GM19395 (cell line): ENCODE data around the gene KRTAP13-2.

Experiments
- ATAC-seq: cut with Tn5 transposase; IDR thresholded peaks from one replicate; pipeline ENCODE4 v1.9.1; 2021; ENCODE audit warnings: mild to moderate bottlenecking, moderate library complexity; ENCODE audit not compliant: unreplicated experiment

KRTAP13-2 gene

GRCh38 chr21:30326390-30326789, 45.7 kb downstream of the KRTAP13-2 start:
- no peak for ATAC-seq
